ENCODE data around the gene CELF3. TPM values are rescaled to one million over a fixed set of nuclear protein-coding genes. Genes with fewer than 3 reads are reported as not detected.

The CELF3 gene
- total and polyA plus RNA-seq, 9 of the 15 experiments (the other 6 are each of a cell fraction or from before 2014, with no cell fraction given): not detected

DNA sequence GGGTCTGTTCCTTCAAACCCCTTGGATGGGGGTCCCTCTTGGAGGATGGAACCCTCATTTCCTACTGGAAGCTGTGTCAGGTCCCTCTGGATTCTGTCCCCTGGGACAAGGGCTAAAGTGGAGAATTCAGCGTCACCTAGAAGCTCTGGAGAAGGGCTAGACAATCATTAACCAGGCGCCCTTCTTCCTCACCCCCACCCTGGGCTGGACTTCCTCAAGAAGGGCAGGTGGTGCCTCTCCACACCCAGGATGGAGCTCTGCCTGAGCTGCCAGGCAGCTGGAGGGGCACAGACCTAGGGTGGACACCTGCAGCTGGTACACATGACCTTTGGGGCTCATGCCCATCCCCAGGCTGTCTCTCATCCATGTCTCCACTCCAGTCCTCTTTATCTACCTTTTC is 3.6 kb downstream of the CELF3 start:
- Histone ChIP-seq H3K4me2 (ENCODE audit: insufficient read depth, low read length) (no peak overlapping the region), H2AFZ (ENCODE audit: low read depth, low read length) (no peak overlapping the region), H3K4me3 (no peak overlapping the region), H3K27ac (ENCODE audit: extremely low read depth, low read depth, low read length) (no peak overlapping the region), H3K79me2 (ENCODE audit: control insufficient read depth, insufficient read depth, low read length) (no peaks in the 10 kb centered on the region), H4K20me1 (replicated peaks; ENCODE audit: control insufficient read depth, insufficient read depth, low read length) (peaks cover 30% of the 10 kb centered on the region), H3K9me1 (ENCODE audit: control insufficient read depth, insufficient read depth, low read length) (no peaks in the 10 kb centered on the region), H3K36me3 (ENCODE audit: control insufficient read depth, insufficient read depth, low read length) (no peaks in the 10 kb centered on the region), H3K27me3 (ENCODE audit: control insufficient read depth in 2 of 2, insufficient read depth in 2 of 2, low read length in 2 of 2) (peaks cover 3 to 56% of the 10 kb centered on the region in 2 experiments; a peak in 2 of 5 replicates), H3K9me3 (replicated peaks; ENCODE audit: control insufficient read depth, insufficient read depth, low read depth, low read length) (no peaks in the 10 kb centered on the region), H3K4me1 (replicated peaks in 1 of 2; ENCODE audit: control insufficient read depth in 2 of 2, insufficient read depth in 2 of 2, low read length in 2 of 2) (peaks cover 13 to 17% of the 10 kb centered on the region in 2 experiments; a peak in 4 of 5 replicates), H3K9ac (ENCODE audit: insufficient read depth in 1 of 2, low read depth in 2 of 2, low read length in 2 of 2) (no peak overlapping the region)
- ChIA-PET POLR2A (no interaction called here), CTCF (ENCODE audit: low intra/inter-chr PET ratio) (no interaction called here)
- intact Hi-C loops (cut with micrococcal nuclease): no loop called here
- no TSS peak for BruUV-seq (replicated peaks)
- WGBS (ENCODE audit: insufficient coverage, low coverage, missing lambda C conversion rate): 0% methylated on average over 1 of the region's 2 CpGs
- DNase-seq (ENCODE audit: extremely low read depth in 1 of 4, low spot score in 3 of 4) (no peak), ATAC-seq (no peak), FAIRE-seq (no peak)
- in situ Hi-C loops (cut with MboI): no loop called here
- TF ChIP-seq PHF20 (IDR thresholded peaks at IDR 0.05; ENCODE audit: partially characterized antibody) (no peak), NR2F6 (CRISPR knock-in tag; IDR thresholded peaks at IDR 0.05) (no peak), BCOR (IDR thresholded peaks at IDR 0.05) (no peak), YBX1 (IDR thresholded peaks at IDR 0.05) (no peak), NFYB (IDR thresholded peaks at IDR 0.05; ENCODE audit: extremely low read depth, insufficient read length) (no peak), KAT7 (CRISPR knock-in tag; IDR thresholded peaks at IDR 0.05; ENCODE audit: borderline replicate concordance) (no peak), BHLHE40 (IDR thresholded peaks at IDR 0.05; ENCODE audit: low read length) (no peak), SIRT6 (IDR thresholded peaks at IDR 0.05; ENCODE audit: low read depth, low read length) (no peak), MYBL2 (IDR thresholded peaks at IDR 0.05; ENCODE audit: low read depth) (no peak), MYBL2 (CRISPR knock-in tag; IDR thresholded peaks at IDR 0.05; ENCODE audit: borderline replicate concordance) (no peak), ZNF589 (CRISPR knock-in tag; IDR thresholded peaks at IDR 0.05; ENCODE audit: low read depth) (no peak), ZNF311 (CRISPR knock-in tag; IDR thresholded peaks at IDR 0.05) (no peak), NFIC (IDR thresholded peaks at IDR 0.05) (no peak), ESRRA (IDR thresholded peaks at IDR 0.05; ENCODE audit: borderline replicate concordance, low read depth) (no peak), FOXK1 (CRISPR knock-in tag; IDR thresholded peaks at IDR 0.05; ENCODE audit: borderline replicate concordance) (no peak)
- TF ChIP-seq, protein P1, sequence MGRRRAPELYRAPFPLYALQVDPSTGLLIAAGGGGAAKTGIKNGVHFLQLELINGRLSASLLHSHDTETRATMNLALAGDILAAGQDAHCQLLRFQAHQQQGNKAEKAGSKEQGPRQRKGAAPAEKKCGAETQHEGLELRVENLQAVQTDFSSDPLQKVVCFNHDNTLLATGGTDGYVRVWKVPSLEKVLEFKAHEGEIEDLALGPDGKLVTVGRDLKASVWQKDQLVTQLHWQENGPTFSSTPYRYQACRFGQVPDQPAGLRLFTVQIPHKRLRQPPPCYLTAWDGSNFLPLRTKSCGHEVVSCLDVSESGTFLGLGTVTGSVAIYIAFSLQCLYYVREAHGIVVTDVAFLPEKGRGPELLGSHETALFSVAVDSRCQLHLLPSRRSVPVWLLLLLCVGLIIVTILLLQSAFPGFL (CRISPR knock-in tag; IDR thresholded peaks at IDR 0.05): no peak
- TF ChIP-seq, protein P2, sequence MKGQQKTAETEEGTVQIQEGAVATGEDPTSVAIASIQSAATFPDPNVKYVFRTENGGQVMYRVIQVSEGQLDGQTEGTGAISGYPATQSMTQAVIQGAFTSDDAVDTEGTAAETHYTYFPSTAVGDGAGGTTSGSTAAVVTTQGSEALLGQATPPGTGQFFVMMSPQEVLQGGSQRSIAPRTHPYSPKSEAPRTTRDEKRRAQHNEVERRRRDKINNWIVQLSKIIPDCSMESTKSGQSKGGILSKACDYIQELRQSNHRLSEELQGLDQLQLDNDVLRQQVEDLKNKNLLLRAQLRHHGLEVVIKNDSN (CRISPR knock-in tag; IDR thresholded peaks at IDR 0.05): no peak
- TF ChIP-seq, protein P3, sequence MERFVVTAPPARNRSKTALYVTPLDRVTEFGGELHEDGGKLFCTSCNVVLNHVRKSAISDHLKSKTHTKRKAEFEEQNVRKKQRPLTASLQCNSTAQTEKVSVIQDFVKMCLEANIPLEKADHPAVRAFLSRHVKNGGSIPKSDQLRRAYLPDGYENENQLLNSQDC (CRISPR knock-in tag; IDR thresholded peaks at IDR 0.05): no peak
